GM19468 (cell line): ENCODE results near the gene MAGEF1.

Source experiments
- ATAC-seq: cut with Tn5 transposase; IDR thresholded peaks from one replicate; pipeline ENCODE4 v1.9.1; 2021; ENCODE audit warnings: mild to moderate bottlenecking, moderate library complexity, moderate number of reproducible peaks; ENCODE audit not compliant: unreplicated experiment; ENCODE audit errors: extremely low read depth

The MAGEF1 gene, protein sequence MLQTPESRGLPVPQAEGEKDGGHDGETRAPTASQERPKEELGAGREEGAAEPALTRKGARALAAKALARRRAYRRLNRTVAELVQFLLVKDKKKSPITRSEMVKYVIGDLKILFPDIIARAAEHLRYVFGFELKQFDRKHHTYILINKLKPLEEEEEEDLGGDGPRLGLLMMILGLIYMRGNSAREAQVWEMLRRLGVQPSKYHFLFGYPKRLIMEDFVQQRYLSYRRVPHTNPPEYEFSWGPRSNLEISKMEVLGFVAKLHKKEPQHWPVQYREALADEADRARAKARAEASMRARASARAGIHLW

DNA sequence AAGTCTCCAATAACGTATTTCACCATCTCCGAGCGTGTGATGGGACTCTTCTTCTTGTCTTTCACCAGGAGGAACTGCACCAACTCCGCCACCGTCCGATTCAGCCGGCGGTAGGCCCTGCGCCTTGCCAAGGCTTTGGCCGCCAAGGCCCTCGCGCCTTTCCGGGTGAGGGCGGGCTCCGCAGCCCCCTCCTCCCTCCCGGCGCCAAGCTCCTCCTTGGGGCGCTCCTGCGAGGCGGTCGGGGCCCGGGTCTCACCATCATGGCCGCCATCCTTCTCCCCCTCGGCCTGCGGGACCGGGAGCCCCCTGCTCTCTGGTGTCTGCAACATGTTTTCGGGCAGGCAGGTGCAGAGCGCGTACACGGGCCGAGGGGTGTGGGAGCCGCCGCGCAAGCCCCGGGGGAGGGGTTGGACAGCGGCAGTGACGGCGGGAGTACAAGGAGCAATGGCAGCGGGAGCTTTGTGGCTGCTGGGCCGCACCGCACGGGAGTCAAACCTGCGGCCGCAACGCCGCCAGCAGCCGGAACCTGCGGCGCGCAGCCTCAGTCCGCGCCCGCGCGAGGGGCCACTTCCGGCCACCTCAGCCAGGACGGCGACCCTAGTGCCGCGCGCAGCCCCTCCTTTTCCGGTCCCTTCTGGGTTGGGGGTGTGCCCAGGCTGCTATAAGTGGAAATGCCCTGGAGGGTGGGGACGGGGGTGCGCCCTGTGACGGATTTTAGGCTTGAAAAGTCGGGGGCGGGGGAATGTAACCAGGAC, at the start of gene MAGEF1:
MAGEF1 (minus strand) TSS at position 572 of the 755 bp plus-strand sequence; CDS start at position 329, 243 bp downstream.
- peak; percentile 40 for ATAC-seq

- no peak for ATAC-seq
Observed at GRCh38 chr3:184761075-184761841, 49.4 kb upstream of the MAGEF1 start.

- no peak for ATAC-seq
Observed at GRCh38 chr3:184760337-184761074, 48.6 kb upstream of the MAGEF1 start.

DNA sequence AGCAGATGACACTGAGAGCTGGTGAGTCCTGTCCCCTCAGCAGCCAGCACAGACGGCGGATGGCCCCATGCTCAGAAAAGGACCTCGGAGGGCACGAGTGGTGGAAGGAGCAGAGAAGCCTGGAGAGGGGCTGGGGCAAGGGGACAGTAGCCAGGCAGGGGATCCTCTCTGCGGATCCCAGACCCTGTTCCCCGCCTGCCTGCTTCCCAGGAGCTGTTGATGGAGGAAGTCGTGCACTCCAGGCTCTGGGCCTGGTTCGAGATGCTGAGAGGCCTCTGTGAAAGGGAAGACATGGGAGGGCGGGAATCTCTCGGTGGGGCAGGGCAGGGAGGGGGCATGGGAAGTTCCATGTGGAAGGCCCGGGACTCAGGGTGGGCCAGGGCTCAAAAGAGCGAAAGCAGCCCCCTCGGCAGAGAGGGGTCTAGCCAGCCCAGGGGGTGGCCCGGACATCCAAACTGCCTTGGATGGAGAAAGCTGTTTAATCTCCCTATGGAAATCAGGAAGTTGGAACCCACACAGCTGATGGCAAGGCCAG, 47.9 kb upstream of the MAGEF1 start:
- ATAC-seq: no peak

DNA sequence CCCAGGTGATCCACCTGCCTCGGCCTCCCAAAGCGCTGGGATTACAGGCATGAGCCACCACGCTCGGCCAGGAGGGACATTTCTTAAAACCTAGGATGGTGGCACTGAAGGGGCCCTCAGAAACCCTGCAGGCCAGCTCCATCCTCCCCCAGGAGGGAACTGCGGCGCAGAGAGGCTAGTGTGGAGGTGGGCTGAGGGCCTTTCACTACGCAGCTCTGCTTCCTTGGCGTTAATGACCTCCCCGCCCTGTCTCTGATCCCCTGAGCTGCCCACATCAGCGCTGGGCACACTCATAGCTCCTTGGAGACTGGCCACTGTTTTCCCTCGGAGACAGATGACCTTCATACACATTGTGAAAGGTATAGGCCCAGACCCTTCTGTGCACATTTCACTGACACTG, 46.2 kb upstream of the MAGEF1 start:
- no peak for ATAC-seq

- no peak for ATAC-seq
Observed at GRCh38 chr3:184757022-184757651, 45.3 kb upstream of the MAGEF1 start.

DNA sequence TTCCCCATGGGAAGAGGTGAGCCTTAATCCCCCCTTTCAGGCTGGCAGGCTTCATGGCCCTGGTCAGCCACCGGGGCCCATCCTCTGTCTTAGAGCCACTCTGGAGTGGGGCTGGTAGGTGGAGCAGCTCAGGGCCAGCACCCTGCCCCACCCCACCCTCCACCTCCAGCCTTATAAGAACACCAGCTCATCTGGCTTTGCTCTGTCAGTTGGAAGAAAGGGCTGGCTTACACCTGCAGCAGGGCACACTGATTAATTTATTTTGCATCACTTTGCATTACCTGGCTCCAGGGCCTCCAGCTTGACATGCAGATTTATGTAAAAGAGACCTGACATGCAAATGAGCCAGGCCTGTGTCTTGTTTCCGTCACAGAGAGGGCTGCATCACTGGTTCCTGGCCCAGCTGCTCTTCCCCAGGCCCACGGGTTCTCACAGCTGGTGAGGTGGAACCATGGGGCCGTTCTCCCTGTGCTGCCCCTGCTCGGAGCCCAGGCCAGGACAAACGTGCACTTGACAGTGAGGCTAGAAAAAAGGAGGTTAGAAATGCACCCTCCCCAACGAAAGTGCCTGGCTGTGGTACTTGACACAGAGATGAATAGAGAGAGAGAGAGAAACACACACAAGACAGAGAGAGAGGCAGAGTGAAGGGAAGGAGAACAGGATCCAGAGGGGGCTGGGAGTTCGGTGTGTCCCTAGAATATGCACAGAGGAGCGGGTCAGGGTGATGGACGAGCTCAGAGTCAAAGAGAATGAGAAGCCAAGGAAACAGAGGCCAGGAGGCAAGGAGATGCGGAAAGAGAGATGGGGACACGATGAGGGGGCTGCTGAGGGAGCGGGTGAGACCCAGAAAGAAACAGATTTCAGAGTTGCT, 44.5 kb upstream of the MAGEF1 start:
- ATAC-seq: no peak

GRCh38 chr3:184755315-184755731, 43.5 kb upstream of the MAGEF1 start:
- ATAC-seq: no peak

DNA sequence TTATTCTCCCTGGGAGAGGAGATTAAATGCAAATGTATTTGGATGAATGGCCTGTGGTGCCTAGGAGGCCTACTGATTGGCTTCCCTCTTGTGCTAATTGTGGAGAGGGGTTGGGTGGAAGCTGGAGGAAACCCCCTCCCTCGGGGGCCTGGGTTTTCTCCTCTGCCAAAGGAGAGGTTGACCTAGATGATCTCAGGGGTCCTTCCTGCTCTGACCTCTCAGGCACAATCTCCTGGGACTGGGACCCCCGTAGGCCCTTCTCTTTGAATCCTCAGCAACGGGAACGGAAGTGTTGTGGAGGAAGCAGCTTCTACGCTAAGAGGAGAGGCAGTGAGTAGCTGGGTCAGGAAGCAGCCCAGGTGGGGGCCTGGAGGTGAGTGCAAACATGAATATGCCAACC, 40.5 kb upstream of the MAGEF1 start:
- ATAC-seq: no peak

- ATAC-seq: no peak
Observed at GRCh38 chr3:184751204-184752040, 39.6 kb upstream of the MAGEF1 start.

DNA sequence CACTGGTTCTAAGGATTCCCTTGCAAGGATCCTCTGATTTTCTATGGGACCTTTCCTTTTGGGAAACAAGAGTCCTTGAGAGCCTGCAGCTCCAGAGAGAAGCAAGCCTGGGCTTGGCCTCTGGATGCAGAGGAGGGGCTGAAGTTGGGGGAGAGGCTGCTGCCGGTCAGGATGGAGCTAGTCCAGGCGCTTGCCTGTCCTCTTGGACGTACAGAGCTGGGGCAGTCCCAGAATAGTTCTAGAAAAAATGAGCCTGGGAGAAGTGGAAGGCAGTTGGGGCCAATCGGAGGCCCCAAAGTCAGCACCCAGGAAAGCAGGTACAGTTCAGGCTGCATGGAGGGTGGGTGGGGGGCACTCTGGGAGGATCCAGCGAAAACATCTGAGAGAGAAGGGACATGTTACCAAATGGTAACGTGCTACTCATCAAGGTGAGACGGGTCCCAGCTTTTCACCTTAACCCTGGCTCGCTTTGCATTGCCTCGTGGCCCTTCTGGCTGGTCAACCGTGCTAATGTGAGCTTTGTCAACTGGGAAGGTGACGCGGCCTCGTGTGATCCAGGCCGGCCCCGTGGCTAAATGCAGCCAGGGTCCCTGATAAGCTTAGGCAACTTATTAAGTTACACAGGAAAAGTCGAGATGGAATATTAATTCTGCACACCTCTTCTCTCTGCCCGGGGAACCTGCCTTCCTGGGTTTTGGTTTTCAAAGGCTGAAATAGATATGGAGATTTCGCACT, 38.7 kb upstream of the MAGEF1 start:
- no peak for ATAC-seq

DNA sequence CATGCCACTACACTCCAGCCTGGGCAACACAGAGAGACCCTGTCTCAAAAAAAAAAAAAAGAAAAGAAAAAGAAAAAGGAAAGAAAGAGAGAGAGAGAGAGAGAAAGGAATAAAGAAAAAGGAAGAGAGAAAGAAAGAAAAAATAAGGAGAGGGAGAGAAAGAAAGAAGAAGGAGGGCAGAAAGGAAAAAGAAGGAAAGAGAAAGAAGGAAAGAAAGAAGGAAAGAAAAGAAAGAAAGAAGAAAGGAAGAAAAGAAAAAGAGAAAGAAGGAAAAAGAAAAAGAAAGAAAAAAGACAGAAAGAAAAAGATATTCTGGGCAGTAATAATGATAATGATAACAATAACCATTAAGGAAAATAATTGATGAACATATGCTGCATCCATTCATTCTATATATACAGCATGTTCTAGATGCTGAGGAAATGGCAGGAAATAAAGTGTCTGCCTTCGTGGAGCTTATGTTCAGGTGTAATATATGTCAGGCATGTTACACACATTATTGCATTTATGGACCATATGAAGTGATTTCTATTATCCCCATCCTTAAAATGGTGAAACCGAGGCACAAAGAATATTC, 37.4 kb upstream of the MAGEF1 start:
- ATAC-seq: no peak

GRCh38 chr3:184748219-184749135, 36.6 kb upstream of the MAGEF1 start:
- no peak for ATAC-seq

GRCh38 chr3:184746131-184747120, 34.6 kb upstream of the MAGEF1 start:
- ATAC-seq: no peak

GRCh38 chr3:184745526-184745925, 33.7 kb upstream of the MAGEF1 start:
- ATAC-seq: no peak
